Upper lobe of left lung (tissue), 4 donors: ENCODE results near the gene PITPNM1.

Source experiments
- POLR2AphosphoS5 ChIP-seq, 2 donors: sonication (generic); formaldehyde crosslinking; IDR thresholded peaks; one replicate each; pipeline ENCODE4 v1.5.1; 2017; ENCODE audit warnings: antibody characterized with exemption in 2 of 2
- TF ChIP-seq, protein P1 (sequence below), 6 experiments: fragments of 450-650 bp in 4 of 6; fragments of 200-600 bp in 2 of 6; sonication (generic) in 2 of 6; IDR thresholded peaks; one replicate each; pipeline ENCODE4 v1.5.1; 2016 to 2019; ENCODE audit warnings: antibody characterized with exemption in 6 of 6

- TF ChIP-seq, protein P1, sequence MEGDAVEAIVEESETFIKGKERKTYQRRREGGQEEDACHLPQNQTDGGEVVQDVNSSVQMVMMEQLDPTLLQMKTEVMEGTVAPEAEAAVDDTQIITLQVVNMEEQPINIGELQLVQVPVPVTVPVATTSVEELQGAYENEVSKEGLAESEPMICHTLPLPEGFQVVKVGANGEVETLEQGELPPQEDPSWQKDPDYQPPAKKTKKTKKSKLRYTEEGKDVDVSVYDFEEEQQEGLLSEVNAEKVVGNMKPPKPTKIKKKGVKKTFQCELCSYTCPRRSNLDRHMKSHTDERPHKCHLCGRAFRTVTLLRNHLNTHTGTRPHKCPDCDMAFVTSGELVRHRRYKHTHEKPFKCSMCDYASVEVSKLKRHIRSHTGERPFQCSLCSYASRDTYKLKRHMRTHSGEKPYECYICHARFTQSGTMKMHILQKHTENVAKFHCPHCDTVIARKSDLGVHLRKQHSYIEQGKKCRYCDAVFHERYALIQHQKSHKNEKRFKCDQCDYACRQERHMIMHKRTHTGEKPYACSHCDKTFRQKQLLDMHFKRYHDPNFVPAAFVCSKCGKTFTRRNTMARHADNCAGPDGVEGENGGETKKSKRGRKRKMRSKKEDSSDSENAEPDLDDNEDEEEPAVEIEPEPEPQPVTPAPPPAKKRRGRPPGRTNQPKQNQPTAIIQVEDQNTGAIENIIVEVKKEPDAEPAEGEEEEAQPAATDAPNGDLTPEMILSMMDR (IDR thresholded peaks at IDR 0.05): no peak
- TF ChIP-seq POLR2AphosphoS5 (IDR thresholded peaks at IDR 0.05): no peak
Measured at GRCh38 chr11:67455054-67455453, 50.1 kb downstream of the PITPNM1 start, which contains the start of gene CABP4.
